ENCODE data around the gene PARD3B.
"Not testable (repeated sequence)": the region's sequence is repeated elsewhere in the genome, so short reads cannot be mapped to it uniquely, and the experiment has no call there.

PARD3B gene

GRCh38 chr2:205493528-205493927, 948.3 kb downstream of the PARD3B start:
- DNase-seq = not testable (repeated sequence)

GRCh38 chr2:205494537-205495235, 949.4 kb downstream of the PARD3B start:
- DNase-seq = no peak

- DNase-seq = no peak
Observed at GRCh38 chr2:205495819-205496218, 950.5 kb downstream of the PARD3B start.

- DNase-seq = no peak
Observed at GRCh38 chr2:205496370-205496769, 951.1 kb downstream of the PARD3B start.

GRCh38 chr2:205496772-205497171, 951.5 kb downstream of the PARD3B start:
- DNase-seq = no peak

GRCh38 chr2:205499006-205499405, 953.7 kb downstream of the PARD3B start:
- no peak for DNase-seq

- no peak for DNase-seq
Observed at GRCh38 chr2:205500065-205500464, 954.8 kb downstream of the PARD3B start.

GRCh38 chr2:205500951-205501350, 955.7 kb downstream of the PARD3B start:
- DNase-seq = no peak

GRCh38 chr2:205501826-205502225, 956.6 kb downstream of the PARD3B start:
- DNase-seq = no peak

- no peak for DNase-seq
Observed at GRCh38 chr2:205505371-205505770, 960.1 kb downstream of the PARD3B start.

GRCh38 chr2:205509655-205510054, 964.4 kb downstream of the PARD3B start:
- DNase-seq = no peak

GRCh38 chr2:205510345-205510744, 965.1 kb downstream of the PARD3B start:
- no peak for DNase-seq

- DNase-seq = no peak
Observed at GRCh38 chr2:205511221-205511620, 965.9 kb downstream of the PARD3B start.

GRCh38 chr2:205511641-205512040, 966.4 kb downstream of the PARD3B start:
- no peak for DNase-seq

- DNase-seq = no peak
Observed at GRCh38 chr2:205520311-205520710, 975.0 kb downstream of the PARD3B start.

GRCh38 chr2:205524656-205525055, 979.4 kb downstream of the PARD3B start:
- no peak for DNase-seq

- no peak for DNase-seq
Observed at GRCh38 chr2:205527801-205528200, 982.5 kb downstream of the PARD3B start.

GRCh38 chr2:205531072-205531471, 985.8 kb downstream of the PARD3B start:
- no peak for DNase-seq

GRCh38 chr2:205531489-205532148, 986.3 kb downstream of the PARD3B start:
- no peak for DNase-seq

GRCh38 chr2:205535001-205535400, 989.7 kb downstream of the PARD3B start:
- DNase-seq = no peak

- DNase-seq = no peak
Observed at GRCh38 chr2:205539603-205540002, 994.3 kb downstream of the PARD3B start.

GRCh38 chr2:205540036-205540435, 994.8 kb downstream of the PARD3B start:
- DNase-seq = no peak

GRCh38 chr2:205543262-205543843, 998.1 kb downstream of the PARD3B start:
- DNase-seq = no peak

Data from activated effector memory CD4-positive, alpha-beta T cell treated with Interleukin-2 at 50 U/mL for 16 hours (primary cell).